ENCODE results near the gene UTP3. TPM values are rescaled to one million over a fixed set of nuclear protein-coding genes. Genes with fewer than 3 reads are reported as not detected.

UTP3 gene
- 32.8 and 34.7 TPM in 2 replicates for total RNA-seq
- polyA plus RNA-seq, result 6.2 and 8.7 TPM in 2 replicates
- polyA plus RNA-seq (2011; cell fraction: cytosol; rRNA removed), result 20.2 and 21.0 TPM in 2 replicates
- 9.2 and 12.2 TPM in 2 replicates for polyA plus RNA-seq (2011; cell fraction: nucleus; rRNA removed)
- 26.3 and 38.0 TPM in 2 replicates for polyA plus RNA-seq (2012)
- 6.0 and 7.3 TPM in 2 replicates for polyA minus RNA-seq
- 3.7 TPM for polyA minus RNA-seq (2011; cell fraction: cytosol; rRNA and poly(A)+ RNA removed)
- polyA minus RNA-seq (2011; cell fraction: nucleus; rRNA and poly(A)+ RNA removed), result 4.6 and 4.8 TPM in 2 replicates
- Bru-seq, nascent RNA, result percentile 92 among the genes with signal in this experiment
- percentile 96 among the genes with signal in this experiment for BruChase-seq, experiment 1, labeled RNA remaining after a 6-hour chase
- BruChase-seq, experiment 2, labeled RNA remaining after a 2-hour chase, result percentile 98 among the genes with signal in this experiment
- long read RNA-seq, transcript UTP3-201 (1 exons, 2,073 nt), result major isoform, 19 of 19 reads
- long read RNA-seq, partial matches to known transcripts, result 0 of 19 reads
- long read RNA-seq, other reads (novel, unspliced or antisense), result 0 of 19 reads

GRCh38 chr4:70687821-70688794 is at the start of gene UTP3:
UTP3 (plus strand) TSS chr4:70688532; CDS start chr4:70688678, 146 bp downstream.
- DNase-seq (ENCODE audit: low read depth, low spot score), result peak; percentile 98
- CTCF ChIA-PET, result interaction anchor here (0.5 to 2.1 kb wide), 9 partner anchors 9 to 86 kb away, joined by 3 to 16 read pairs (median 3); no protein-coding TSS in a partner anchor

More at GRCh38 chr4:70687821-70688794, at the start of gene UTP3:
- H4K20me1 ChIP-seq (replicated peaks; ENCODE audit: control insufficient read depth, extremely low read depth, insufficient read depth, low read length), result no peaks in the 10 kb centered on the region
- peak within 1 kb of the TSS; percentile 36 for H3K27ac ChIP-seq (ENCODE audit: insufficient read depth, low read depth, low read length)
- peaks cover 22% of the 10 kb centered on the region for H3K4me1 ChIP-seq (ENCODE audit: control insufficient read depth, extremely low read depth, insufficient read depth, low read length)
- POLR2A ChIA-PET, result interaction anchor here (2.1 kb wide), 1 partner anchor 16 kb away, joined by 12 read pairs; no protein-coding TSS in a partner anchor
- peak; percentile 98 for FAIRE-seq
- H3K36me3 ChIP-seq (ENCODE audit: control insufficient read depth in 2 of 2, extremely low read depth in 1 of 2, insufficient read depth in 2 of 2, low read length in 2 of 2), result no peaks in the 10 kb centered on the region
- H3K9me1 ChIP-seq (replicated peaks; ENCODE audit: control insufficient read depth, extremely low read depth, insufficient read depth, low read length), result no peaks in the 10 kb centered on the region
- no peaks in the 10 kb centered on the region for H3K9me3 ChIP-seq (replicated peaks; ENCODE audit: control insufficient read depth, insufficient read depth, low read length)
- peak within 1 kb of the TSS; percentile 82 for H3K9ac ChIP-seq (replicated peaks; ENCODE audit: extremely low read depth, insufficient read depth, low read length)
- no peak for TF ChIP-seq JUN (IDR thresholded peaks at IDR 0.05; ENCODE audit: borderline replicate concordance, insufficient read depth, insufficient read length, low read depth)
- peak; percentile 96 to 99 for TF ChIP-seq CTCF (IDR thresholded peaks at IDR 0.05; ENCODE audit: extremely low read depth in 1 of 2, insufficient read depth in 1 of 2, low read depth in 1 of 2, low read length in 2 of 2)
- TF ChIP-seq EZH2 (IDR thresholded peaks at IDR 0.05; ENCODE audit: borderline replicate concordance, low read depth, low read length, severe bottlenecking), result no peak
- peak; percentile 81 for TF ChIP-seq MAX (IDR thresholded peaks at IDR 0.05; ENCODE audit: insufficient read depth, insufficient read length)
- peak; percentile 77 for TF ChIP-seq MYC (IDR thresholded peaks at IDR 0.05; ENCODE audit: low read depth, low read length)
- TF ChIP-seq POLR2AphosphoS5 (IDR thresholded peaks at IDR 0.05; ENCODE audit: insufficient read depth, low read depth, low read length), result peak; percentile 83
- peak; percentile 83 for TF ChIP-seq POLR2A (IDR thresholded peaks at IDR 0.05; ENCODE audit: low read depth, low read length)
- TF ChIP-seq FOS (IDR thresholded peaks at IDR 0.05; ENCODE audit: borderline replicate concordance, insufficient read depth, low read length), result peak; percentile 22
- TF ChIP-seq GATA2 (IDR thresholded peaks at IDR 0.05; ENCODE audit: insufficient read depth, insufficient read length, low read depth, low read length), result peak; percentile 63
- H3K27me3 ChIP-seq (ENCODE audit: control insufficient read depth in 2 of 2, insufficient read depth in 2 of 2, low read length in 2 of 2), result no peaks in the 10 kb centered on the region
- BruUV-seq (replicated peaks), result TSS peak; percentile 97
- H3K4me3 ChIP-seq (replicated peaks in 1 of 3; ENCODE audit: insufficient read depth in 1 of 3, low read depth in 1 of 3, low read length in 3 of 3), result peak within 1 kb of the TSS; percentile 34 to 72 (median 62)
- intact Hi-C loops (cut with micrococcal nuclease), result loop anchor here (1.0 kb wide), 5 partner anchors 16 to 305 kb away; partner anchors contain the start of genes DCK, GRSF1 and MOB1B
- H3K4me2 ChIP-seq (ENCODE audit: insufficient read depth, low read length), result peak within 1 kb of the TSS; percentile 93
- H2AFZ ChIP-seq (ENCODE audit: low read depth, low read length), result peak within 1 kb of the TSS; percentile 95
- dilution Hi-C loops (cut with MboI; ENCODE audit: extremely low pct_ligation_motif_present, low sequenced_read_pairs), result no loop called here
- peaks cover 31% of the 10 kb centered on the region for H3K79me2 ChIP-seq (ENCODE audit: control insufficient read depth, insufficient read depth, low read length)

Data from endothelial cell of umbilical vein (primary cell).